Dedifferentiated amniotic fluid mesenchymal stem cell (primary cell): Measurements from ENCODE around the gene TBX20.
"Not testable (repeated sequence)": the region's sequence is repeated elsewhere in the genome, so short reads cannot be mapped to it uniquely, and the experiment has no call there.

ENCODE experiments used
- DNase-seq: peaks from one replicate; pipeline ENCODE4 v3.0.0-alpha.2; 2016; ENCODE audit errors: extremely low spot score

The TBX20 gene

GRCh38 chr7:35255443-35256255 is 1.7 kb upstream of the TBX20 start:
- DNase-seq: no peak

GRCh38 chr7:35254496-35255442 is 869 bp upstream of the TBX20 start:
- DNase-seq: no peak

GRCh38 chr7:35253460-35253709 is 515 bp downstream of the TBX20 start:
- no peak for DNase-seq

DNA sequence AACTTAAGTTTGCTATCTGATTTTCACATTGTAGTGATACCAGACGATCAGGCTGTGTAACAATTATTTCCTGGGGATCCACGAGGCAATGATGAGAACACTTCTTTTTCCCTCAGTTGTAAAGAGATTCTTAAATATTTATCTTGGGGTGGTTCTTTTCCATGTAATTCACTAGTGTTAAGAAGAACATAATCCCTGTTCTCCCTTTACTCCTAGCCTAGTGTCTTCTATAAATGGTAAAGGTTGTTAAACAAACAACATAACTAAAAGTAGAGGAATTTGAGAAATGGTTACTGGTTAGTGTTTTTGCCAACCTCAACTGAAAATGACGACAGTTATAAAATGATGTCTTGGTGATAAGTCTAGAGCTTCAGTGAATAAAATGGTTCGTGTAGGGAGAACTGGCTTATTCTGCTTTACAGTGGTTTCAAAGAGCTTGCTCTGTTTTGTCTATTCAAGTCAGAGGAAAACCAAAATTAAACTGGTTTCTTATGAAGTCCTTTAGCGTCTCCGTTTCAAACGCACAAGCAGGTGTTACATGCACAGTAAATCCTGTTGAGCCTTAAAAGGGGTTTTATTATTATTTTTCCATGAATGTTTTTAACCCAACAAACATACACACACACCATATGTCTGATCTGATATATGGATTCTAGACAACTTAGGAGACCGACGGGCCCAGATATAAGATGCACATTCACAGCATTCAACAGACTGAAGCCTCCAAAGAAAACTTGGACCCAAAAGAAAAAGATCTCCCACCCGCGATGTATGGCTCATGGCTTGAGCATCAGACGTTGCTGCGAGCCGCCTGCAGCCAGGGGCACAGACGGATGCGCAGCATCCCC is 1.1 kb downstream of the TBX20 start:
- DNase-seq: no peak

- DNase-seq: no peak
Observed at GRCh38 chr7:35251606-35252310, 2.1 kb downstream of the TBX20 start.

GRCh38 chr7:35250941-35251340 is 3.0 kb downstream of the TBX20 start:
- no peak for DNase-seq

- DNase-seq: no peak
Observed at GRCh38 chr7:35250452-35250851, 3.4 kb downstream of the TBX20 start.

GRCh38 chr7:35249537-35249907 is 4.4 kb downstream of the TBX20 start:
- DNase-seq: no peak

GRCh38 chr7:35248576-35249536 is 5.0 kb downstream of the TBX20 start:
- no peak for DNase-seq

GRCh38 chr7:35246819-35247218 is 7.1 kb downstream of the TBX20 start:
- no peak for DNase-seq

DNA sequence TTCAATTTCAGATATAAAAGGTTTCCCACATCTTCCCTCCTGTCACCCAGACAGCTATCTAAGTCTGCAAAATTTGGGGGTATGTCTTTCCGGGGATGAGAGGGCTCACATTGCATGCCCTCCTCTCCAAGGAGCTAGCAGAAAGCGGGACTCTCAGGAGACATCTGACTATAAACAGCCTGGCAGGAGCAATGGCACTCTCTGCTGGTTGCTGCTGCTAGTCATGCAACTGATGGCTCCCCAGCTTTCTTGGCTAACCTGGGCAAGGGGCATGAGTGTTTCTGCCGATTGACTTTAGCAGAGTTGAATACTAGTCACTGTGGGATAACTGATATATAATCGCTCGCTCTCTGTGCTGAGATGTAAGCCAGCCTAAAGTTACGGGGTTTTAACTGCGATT is 12.0 kb downstream of the TBX20 start:
- DNase-seq: no peak

DNA sequence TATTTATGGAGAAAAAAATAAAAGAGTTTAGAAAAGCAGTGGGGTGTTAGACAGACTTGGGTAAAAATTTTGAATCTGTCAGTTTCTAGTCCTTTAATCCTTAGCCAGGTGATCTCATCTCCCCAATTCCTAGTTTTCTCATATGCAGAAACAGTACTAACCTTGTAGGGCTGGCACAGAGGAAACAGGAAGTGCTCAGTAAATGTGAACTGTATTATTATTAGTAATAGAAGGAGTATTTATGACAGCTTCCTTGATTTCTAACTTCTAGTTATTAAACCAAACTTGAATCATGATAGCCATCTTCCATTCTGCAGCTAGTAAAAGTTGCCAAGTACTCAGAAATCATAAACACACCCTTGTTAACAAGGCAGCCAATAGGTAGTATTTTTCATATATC is 12.5 kb downstream of the TBX20 start:
- no peak for DNase-seq

GRCh38 chr7:35241008-35241407 is 12.9 kb downstream of the TBX20 start:
- DNase-seq: not testable (repeated sequence)

DNA sequence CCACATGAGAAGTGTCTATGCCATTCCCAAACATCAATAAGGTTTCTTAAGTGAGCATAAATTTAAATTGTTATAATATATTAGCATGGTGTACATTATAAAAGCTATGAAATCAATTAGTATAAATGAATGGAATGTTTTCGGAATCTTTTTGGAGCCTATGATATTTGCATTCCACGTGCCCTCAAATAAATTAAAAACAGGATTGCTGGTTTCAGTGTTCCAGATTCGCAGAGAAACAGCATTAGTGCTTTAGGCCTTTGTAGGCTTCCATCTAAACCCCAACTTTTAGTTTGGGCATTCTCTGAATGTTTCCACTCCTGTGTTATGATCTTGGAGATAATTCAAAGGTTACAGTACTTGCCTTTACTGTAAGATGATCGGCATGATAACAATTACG is 15.4 kb downstream of the TBX20 start:
- not testable (repeated sequence) for DNase-seq

- no peak for DNase-seq
Observed at GRCh38 chr7:35232994-35233393, 20.9 kb downstream of the TBX20 start.

DNA sequence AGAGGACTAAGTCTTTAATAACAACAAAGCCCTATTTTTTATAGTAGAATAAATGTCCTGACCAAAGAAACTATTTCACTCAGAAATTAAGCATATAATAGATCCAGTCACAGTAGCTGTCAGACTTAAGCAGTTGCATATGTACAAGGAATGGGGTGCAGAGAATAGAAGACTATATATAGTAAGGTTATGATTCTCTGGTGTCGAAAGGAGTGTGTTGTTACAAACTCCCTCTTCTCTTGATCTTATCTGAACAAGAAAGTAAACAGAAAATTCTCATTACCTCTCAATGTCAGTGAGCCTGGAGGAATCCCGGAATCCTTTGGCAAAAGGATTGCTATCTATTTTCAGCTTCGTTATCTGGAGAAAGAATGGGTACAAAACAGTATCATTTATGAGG is 22.7 kb downstream of the TBX20 start:
- not testable (repeated sequence) for DNase-seq

GRCh38 chr7:35229116-35229780 is 24.7 kb downstream of the TBX20 start:
- DNase-seq: not testable (repeated sequence)

GRCh38 chr7:35228496-35229051 is 25.3 kb downstream of the TBX20 start:
- DNase-seq: not testable (repeated sequence)

DNA sequence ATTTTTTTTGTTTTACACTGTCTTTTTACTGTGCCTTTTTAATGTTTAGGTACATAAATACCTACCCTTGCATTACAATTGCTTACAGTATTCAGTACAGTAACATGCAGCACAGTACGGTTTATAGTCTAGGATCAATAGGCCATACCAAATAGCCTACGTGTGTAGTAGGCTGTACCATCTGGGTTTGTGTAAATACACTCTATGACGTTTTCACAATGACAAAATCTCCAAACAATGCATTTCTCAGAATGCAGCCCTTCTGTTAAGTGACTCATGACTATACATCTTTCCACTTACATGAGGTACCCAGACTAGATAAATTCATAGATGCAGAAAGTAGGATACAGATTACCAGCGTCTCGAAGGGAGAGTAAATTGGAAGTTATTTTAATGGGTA is 26.5 kb downstream of the TBX20 start:
- DNase-seq: not testable (repeated sequence)
